Caco-2 (cell line): Measurements from ENCODE around the gene F10. TPM values are rescaled to one million over a fixed set of nuclear protein-coding genes. Genes with fewer than 3 reads are reported as not detected.

Source experiments
- BruUV-seq: library from RNA; stranded (reverse); fragments of 400-500 nt; replicated peaks from 2 replicates; lab custom pipeline; 2021; lab: Mats Ljungman, UMichigan
- CTCF ChIA-PET: fragments of 300-600 bp; sonication (Branson Sonifier 250); formaldehyde crosslinking; loops from one replicate; lab custom pipeline; 2022; ENCODE audit warnings: antibody characterized with exemption; lab: Charles Lee
- POLR2A ChIA-PET: fragments of 300-600 bp; sonication (Branson Sonifier 250); formaldehyde crosslinking; loops from one replicate; lab custom pipeline; 2022; ENCODE audit warnings: antibody characterized with exemption; lab: Charles Lee
- DNase-seq, 2 experiments: peaks; one replicate each; pipeline versions ENCODE4 v3.0.0 to v3.0.0-alpha.2; 2020 to 2022
- H3K27me3 ChIP-seq: replicated peaks from 2 replicates; pipeline ENCODE4 v1.6.0; 2011; ENCODE audit warnings: low read length; ENCODE audit not compliant: control insufficient read depth, insufficient read depth
- H3K36me3 ChIP-seq: 2 replicates; pipeline ENCODE4 v1.5.1; 2011; ENCODE audit warnings: low read length; ENCODE audit not compliant: control insufficient read depth, insufficient read depth
- H3K4me1 ChIP-seq: fragments of 250-450 bp; sonication (Bioruptor Pico); 2 replicates; pipeline ENCODE4 v1.5.1; 2020; ENCODE audit warnings: mild to moderate bottlenecking
- H3K4me3 ChIP-seq: 2 replicates; pipeline ENCODE4 v1.5.1; 2011; ENCODE audit warnings: low read depth, mild to moderate bottlenecking, control low read depth, low read length
- H3K9me3 ChIP-seq: fragments of 250-450 bp; sonication (Bioruptor Pico); 2 replicates; pipeline ENCODE4 v1.5.1; 2020; ENCODE audit warnings: mild to moderate bottlenecking, moderate library complexity
- H3K27ac Mint-ChIP-seq: one replicate; pipeline ENCODE4 v1.8.0; 2022; ENCODE audit warnings: mixed read lengths; ENCODE audit not compliant: unreplicated experiment
- H3K27me3 Mint-ChIP-seq: one replicate; pipeline ENCODE4 v1.8.0; 2022; ENCODE audit warnings: mixed read lengths; ENCODE audit not compliant: insufficient read depth, unreplicated experiment
- H3K36me3 Mint-ChIP-seq: one replicate; pipeline ENCODE4 v1.8.0; 2022; ENCODE audit warnings: mild to moderate bottlenecking, mixed read lengths; ENCODE audit not compliant: insufficient read depth, unreplicated experiment
- H3K4me1 Mint-ChIP-seq: one replicate; pipeline ENCODE4 v1.8.0; 2022; ENCODE audit warnings: low read depth, mixed read lengths; ENCODE audit not compliant: unreplicated experiment
- H3K4me3 Mint-ChIP-seq: one replicate; pipeline ENCODE4 v1.8.0; 2022; ENCODE audit warnings: mild to moderate bottlenecking, moderate library complexity, mixed read lengths; ENCODE audit not compliant: unreplicated experiment
- H3K9me3 Mint-ChIP-seq: one replicate; pipeline ENCODE4 v1.8.0; 2022; ENCODE audit warnings: mixed read lengths; ENCODE audit not compliant: unreplicated experiment
- CTCF ChIP-seq, 2 experiments: fragments of 200-600 bp in 1 of 2; IDR thresholded peaks; 1 replicate in 1 of 2; 2 replicates in 1 of 2; pipeline versions ENCODE4 v1.5.1 to v1.8.0; 2011 to 2022; ENCODE audit warnings: antibody characterized with exemption in 1 of 2, control low read depth in 1 of 2, inconsistent platforms in 1 of 2, low read depth in 1 of 2, low read length in 1 of 2, mild to moderate bottlenecking in 1 of 2, moderate library complexity in 1 of 2; ENCODE audit not compliant: insufficient read depth in 1 of 2, severe bottlenecking in 1 of 2, unreplicated experiment in 1 of 2
- intact Hi-C: fragments of 100-400 bp; cut with micrococcal nuclease; formaldehyde crosslinking; loops from one replicate; pipeline ENCODE4 v1.10.0; 2022; ENCODE audit not compliant: unreplicated experiment
- total RNA-seq: library from RNA; stranded (reverse); gene quantifications from 2 replicates; pipeline ENCODE4 v1.2.3, GENCODE V29; 2022

The F10 gene
- total RNA-seq, 1 experiment from 2014 or later, result 34.3 TPM

GRCh38 chr13:113192902-113193301, 70.3 kb downstream of the F10 start:
- Mint-ChIP-seq H3K36me3 (peaks cover 85% of the 10 kb centered on the region), H3K4me1 (peaks cover 1% of the 10 kb centered on the region), H3K27me3 (no peaks in the 10 kb centered on the region), H3K27ac (no peak overlapping the region), H3K9me3 (peaks cover 8% of the 10 kb centered on the region), H3K4me3 (no peak overlapping the region)
- CTCF ChIA-PET, result no interaction called here
- TF ChIP-seq CTCF (IDR thresholded peaks at IDR 0.05; ENCODE audit: insufficient read depth in 1 of 2, low read depth in 1 of 2, low read length in 1 of 2, severe bottlenecking in 1 of 2, unreplicated experiment in 1 of 2), result no peak
- H3K27me3 ChIP-seq, result no peaks in the 10 kb centered on the region
- no TSS peak for BruUV-seq
- H3K9me3 ChIP-seq, result no peaks in the 10 kb centered on the region
- peaks cover 6% of the 10 kb centered on the region for H3K36me3 ChIP-seq
- no peak for DNase-seq
- intact Hi-C loops, result no loop called here
- H3K4me3 ChIP-seq, result no peak overlapping the region
- POLR2A ChIA-PET, result no interaction called here
- H3K4me1 ChIP-seq, result no peaks in the 10 kb centered on the region

- Histone ChIP-seq H3K36me3 (peaks cover 6% of the 10 kb centered on the region), H3K4me1 (no peaks in the 10 kb centered on the region), H3K4me3 (no peak overlapping the region), H3K9me3 (no peaks in the 10 kb centered on the region), H3K27me3 (no peaks in the 10 kb centered on the region)
- no peaks in the 10 kb centered on the region for H3K9me3 Mint-ChIP-seq
- no peaks in the 10 kb centered on the region for H3K4me1 Mint-ChIP-seq
- H3K27ac Mint-ChIP-seq, result no peak overlapping the region
- TF ChIP-seq CTCF (IDR thresholded peaks at IDR 0.05; ENCODE audit: insufficient read depth in 1 of 2, low read depth in 1 of 2, low read length in 1 of 2, severe bottlenecking in 1 of 2, unreplicated experiment in 1 of 2), result no peak
- ChIA-PET POLR2A (no interaction called here), CTCF (no interaction called here)
- peaks cover 84% of the 10 kb centered on the region for H3K36me3 Mint-ChIP-seq
- no peak for DNase-seq
- no peaks in the 10 kb centered on the region for H3K27me3 Mint-ChIP-seq
- no TSS peak for BruUV-seq
- no peak overlapping the region for H3K4me3 Mint-ChIP-seq
- intact Hi-C loops, result no loop called here
These were observed 72.8 kb downstream of the F10 start for GRCh38 chr13:113195360-113195759.

GRCh38 chr13:113196970-113197737, 74.6 kb downstream of the F10 start:
- peaks cover 82% of the 10 kb centered on the region for H3K36me3 Mint-ChIP-seq
- peaks cover 6% of the 10 kb centered on the region for H3K36me3 ChIP-seq
- POLR2A ChIA-PET, result interaction anchor here (0.7 kb wide), 1 partner anchor 11 kb away, joined by 3 read pairs; the partner anchor contains the start of gene PCID2

More at GRCh38 chr13:113196970-113197737, 74.6 kb downstream of the F10 start:
- Histone ChIP-seq H3K4me1 (no peaks in the 10 kb centered on the region), H3K27me3 (no peaks in the 10 kb centered on the region), H3K4me3 (no peak overlapping the region), H3K9me3 (no peaks in the 10 kb centered on the region)
- BruUV-seq, result no TSS peak
- H3K4me3 Mint-ChIP-seq, result no peak overlapping the region
- DNase-seq, result no peak
- no peak for TF ChIP-seq CTCF (IDR thresholded peaks at IDR 0.05; ENCODE audit: insufficient read depth in 1 of 2, low read depth in 1 of 2, low read length in 1 of 2, severe bottlenecking in 1 of 2, unreplicated experiment in 1 of 2)
- intact Hi-C loops, result no loop called here
- H3K4me1 Mint-ChIP-seq, result peaks cover 2% of the 10 kb centered on the region
- no peak overlapping the region for H3K27ac Mint-ChIP-seq
- H3K9me3 Mint-ChIP-seq, result no peaks in the 10 kb centered on the region
- H3K27me3 Mint-ChIP-seq, result no peaks in the 10 kb centered on the region
- CTCF ChIA-PET, result no interaction called here

Other genes starting within 250 kb of the F10 start
- gene MCF2L, start 153.6 kb upstream of the F10 start, total RNA-seq, result 22.1 and 24.4 TPM in 2 replicates
- gene F7, start 17.0 kb upstream of the F10 start, total RNA-seq, result 48.0 and 52.4 TPM in 2 replicates
- gene PROZ, start 35.8 kb downstream of the F10 start, total RNA-seq, result not detected in 2 replicates
- gene PCID2, start 85.9 kb downstream of the F10 start, total RNA-seq, result 79.5 and 81.5 TPM in 2 replicates
- gene CUL4A, start 86.8 kb downstream of the F10 start, total RNA-seq, result 123 and 125 TPM in 2 replicates
- 244 and 245 TPM in 2 replicates for gene LAMP1, start 174.4 kb downstream of the F10 start, total RNA-seq
- 30.0 and 37.7 TPM in 2 replicates for gene GRTP1, start 241.3 kb downstream of the F10 start, total RNA-seq